GM21367 (cell line): ENCODE data around the gene CST3.
A peak's percentile ranks its signal among the peaks of the same experiment; 100 is the strongest.
"Not testable (repeated sequence)": the region's sequence is repeated elsewhere in the genome, so short reads cannot be mapped to it uniquely, and the experiment has no call there.

Experiments
- ATAC-seq: cut with Tn5 transposase; IDR thresholded peaks from one replicate; pipeline ENCODE4 v1.9.1; 2021; ENCODE audit not compliant: unreplicated experiment

CST3 gene, protein sequence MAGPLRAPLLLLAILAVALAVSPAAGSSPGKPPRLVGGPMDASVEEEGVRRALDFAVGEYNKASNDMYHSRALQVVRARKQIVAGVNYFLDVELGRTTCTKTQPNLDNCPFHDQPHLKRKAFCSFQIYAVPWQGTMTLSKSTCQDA

GRCh38 chr20:23637282-23638221, at the start of gene CST3:
TSS of gene CST3 (minus strand) at chr20:23637955. CDS start at chr20:23637862, 93 bp downstream.
- peak; percentile 55 for ATAC-seq

GRCh38 chr20:23686046-23686750, 48.4 kb upstream of the CST3 start:
- ATAC-seq, result no peak

DNA sequence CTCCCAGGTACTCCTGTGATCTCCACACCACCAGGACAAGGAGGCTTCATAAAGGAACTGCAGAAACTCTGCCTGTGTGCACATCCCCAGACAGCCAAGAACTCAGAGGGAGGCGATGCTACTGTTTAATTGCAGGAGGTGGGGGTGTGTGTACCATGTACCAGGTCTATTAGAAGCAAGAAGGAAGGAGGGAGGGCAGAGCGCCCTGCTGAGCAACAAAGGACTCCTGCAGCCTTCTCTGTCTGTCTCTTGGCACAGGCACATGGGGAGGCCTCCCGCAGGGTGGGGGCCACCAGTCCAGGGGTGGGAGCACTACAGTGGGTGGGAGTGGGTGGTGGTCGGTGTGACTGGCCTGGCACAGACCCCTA, 47.8 kb upstream of the CST3 start:
- ATAC-seq, result not testable (repeated sequence)

- no peak for ATAC-seq
Measured at GRCh38 chr20:23684261-23684660, 46.5 kb upstream of the CST3 start.

DNA sequence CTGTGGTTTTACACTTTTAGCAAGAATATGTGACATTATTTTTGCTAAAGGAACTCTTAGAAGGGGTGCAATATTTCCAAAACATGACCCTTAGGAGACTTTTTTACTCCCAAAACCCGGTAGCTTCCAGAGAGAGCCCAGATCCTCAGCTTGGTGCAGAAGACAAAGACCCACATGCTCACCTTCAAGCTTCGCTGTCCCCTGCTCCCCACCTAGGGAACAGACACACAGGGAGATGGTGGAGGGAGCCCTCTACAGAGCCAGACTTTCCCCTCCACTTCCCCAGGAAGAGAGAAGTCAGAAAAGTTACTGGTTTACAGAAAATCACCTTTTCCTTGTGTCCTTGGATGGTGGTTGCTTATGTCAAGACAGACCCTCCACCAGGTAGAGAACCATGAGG, 46.1 kb upstream of the CST3 start:
- ATAC-seq, result no peak

DNA sequence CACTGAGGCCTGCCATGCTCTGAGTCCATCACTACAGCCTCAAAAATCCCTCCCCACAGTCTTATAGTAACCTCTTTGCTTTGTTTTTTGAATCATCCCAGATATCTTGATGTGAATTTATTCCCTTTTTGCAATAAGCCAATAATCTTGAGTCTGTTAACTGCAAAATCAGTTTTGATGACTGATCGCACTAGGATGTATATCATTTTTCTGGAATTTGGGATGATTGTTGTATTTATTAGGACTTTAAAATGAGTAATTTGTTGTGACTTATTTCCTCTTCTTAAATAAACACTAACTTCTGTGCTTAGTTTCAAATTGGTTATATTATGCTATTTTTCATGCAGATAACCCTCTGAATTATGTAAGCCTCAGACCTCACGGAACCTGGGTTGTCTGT, 45.5 kb upstream of the CST3 start:
- ATAC-seq, result no peak

DNA sequence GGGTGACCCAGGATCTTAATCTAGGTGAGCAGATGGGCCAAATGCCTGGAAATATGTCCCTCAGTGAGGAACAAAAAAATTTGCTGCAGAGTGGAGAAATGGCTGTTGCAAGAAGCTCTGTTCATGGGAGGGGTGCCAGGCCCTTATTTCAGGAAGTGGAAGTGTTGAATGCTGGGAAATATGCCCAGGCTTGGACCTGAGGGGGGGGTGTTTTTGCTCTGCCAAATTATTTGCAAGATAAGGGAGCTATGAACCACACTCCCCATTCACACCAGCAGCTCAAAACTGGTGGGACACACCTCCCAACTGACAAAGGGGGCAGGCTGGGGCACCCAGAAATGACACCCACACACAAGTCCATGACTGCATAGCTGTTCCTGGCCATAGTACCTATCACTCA, 42.4 kb upstream of the CST3 start:
- no peak for ATAC-seq

DNA sequence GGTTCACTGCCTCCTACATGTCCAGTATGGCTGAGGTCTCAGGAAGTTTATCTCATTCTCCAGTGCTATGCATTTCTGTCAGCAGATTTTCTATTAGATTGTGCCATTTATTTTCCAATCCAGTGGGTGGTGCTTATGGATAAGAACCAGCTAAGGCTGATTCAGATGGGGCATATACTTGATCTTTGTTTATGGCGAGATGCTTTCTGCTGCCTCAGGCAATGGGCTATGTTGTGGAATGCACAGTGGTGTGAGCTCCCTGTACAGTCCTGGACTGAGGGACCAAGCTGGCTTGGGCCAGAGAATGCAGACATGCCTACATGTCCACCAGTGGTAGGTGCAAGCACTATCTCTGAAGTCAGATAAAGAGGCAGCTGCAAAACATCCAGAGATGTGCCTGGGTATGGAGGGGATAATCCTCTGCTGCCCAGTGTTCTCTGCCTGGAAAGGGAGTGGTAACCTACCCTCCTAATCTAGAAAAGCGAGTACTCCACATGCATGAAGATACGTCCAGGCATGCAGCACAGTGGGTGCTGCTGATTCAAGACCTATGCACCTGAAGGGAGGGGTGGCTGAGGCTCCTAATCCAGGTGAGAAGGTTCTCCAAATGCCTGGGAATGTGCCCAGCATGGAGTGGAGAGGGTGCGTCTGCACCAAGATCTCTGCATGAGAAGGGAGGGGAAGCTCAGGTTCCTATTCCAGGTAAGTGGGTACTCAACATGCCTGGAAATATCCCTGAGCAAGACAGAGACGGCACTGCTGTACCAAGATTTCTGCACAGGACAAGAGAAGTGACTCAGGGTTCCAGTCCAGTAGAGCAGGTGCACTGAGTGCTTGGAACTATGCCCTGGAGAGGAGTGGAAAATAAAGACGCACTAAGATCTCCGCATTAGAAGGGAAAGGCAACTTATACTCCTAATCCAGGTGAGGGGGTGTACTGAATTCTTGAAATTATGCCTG, 41.7 kb upstream of the CST3 start:
- no peak for ATAC-seq

DNA sequence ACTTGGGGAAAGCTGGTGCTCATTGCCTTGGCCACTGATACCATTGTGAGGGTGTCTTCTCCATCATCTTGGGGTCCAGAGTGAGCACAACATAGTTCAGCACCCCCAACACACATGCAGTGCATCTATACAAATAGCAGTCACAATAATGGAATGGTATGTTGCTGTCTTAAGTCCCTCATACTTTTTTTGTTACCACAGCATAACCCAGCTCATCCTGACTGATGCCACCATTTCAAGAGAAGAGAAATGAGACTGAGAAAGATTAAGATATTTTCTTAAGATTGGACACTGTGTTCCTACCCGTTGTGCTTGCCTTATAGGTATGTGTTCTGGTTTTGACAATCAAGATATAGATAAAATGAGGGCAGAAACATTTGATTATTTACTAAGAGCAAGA, 35.5 kb upstream of the CST3 start:
- ATAC-seq, result no peak

- ATAC-seq, result no peak
Measured at GRCh38 chr20:23672158-23672557, 34.4 kb upstream of the CST3 start.

DNA sequence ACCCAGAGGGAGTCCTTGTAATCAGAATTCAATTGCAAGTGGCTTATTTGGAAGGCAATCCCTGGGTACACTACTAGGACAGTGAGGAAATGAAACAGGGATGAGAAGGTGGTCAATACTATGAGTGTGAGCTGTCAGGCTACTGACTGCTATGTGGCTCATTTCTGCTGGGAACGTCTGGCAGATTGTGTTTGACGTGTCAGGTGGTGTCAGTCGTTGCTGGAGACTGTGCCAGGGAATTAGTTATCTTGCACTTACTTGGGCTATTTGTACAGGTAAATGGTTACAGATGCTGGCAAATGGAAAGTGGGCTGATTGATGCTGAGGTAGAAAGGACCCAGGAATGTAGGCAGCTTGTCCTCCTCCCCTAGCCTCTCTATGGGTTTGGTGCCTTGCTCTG, 33.7 kb upstream of the CST3 start:
- ATAC-seq, result no peak

- ATAC-seq, result no peak
Measured at GRCh38 chr20:23670361-23670760, 32.6 kb upstream of the CST3 start.

DNA sequence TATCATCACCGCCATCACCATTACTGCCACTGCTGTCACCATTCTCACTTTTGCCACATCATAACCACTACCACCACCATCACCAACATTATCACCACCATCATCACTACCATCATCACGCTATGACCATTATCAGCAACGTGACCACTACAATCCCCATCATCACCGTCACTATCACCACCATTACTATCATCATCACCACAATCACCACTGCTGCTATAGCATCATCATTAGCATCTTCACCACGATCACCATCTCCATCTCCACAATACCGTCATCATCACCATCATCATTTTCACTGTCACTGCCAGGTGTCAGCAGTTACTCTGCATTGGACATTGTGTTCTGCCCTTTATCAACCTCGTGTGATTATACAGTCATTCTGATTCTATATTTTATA, 32.1 kb upstream of the CST3 start:
- ATAC-seq, result no peak

- ATAC-seq, result no peak
Measured at GRCh38 chr20:23669327-23669726, 31.6 kb upstream of the CST3 start.

DNA sequence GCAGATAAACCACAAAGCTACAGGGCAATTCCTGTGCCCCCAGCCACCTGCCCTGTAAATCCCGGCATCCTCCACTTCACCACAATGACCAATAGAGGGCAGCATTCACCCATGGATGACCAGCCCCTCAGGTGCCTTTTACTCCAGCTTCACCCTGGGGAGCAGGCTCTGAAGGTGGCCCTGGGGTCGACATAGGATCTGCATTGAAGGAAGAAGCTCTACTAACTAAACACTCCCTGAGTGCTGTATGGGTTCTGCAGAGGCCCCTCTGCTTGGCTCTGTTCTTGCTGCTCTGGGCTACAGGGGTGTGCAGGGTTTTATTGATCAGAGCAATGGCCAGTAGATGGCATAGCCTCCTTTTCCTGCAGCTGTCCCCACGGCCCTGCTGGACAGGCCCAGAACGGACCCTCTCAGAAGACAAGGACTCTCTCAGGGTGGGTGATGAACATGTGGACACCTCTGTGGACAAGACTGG, 30.8 kb upstream of the CST3 start:
- no peak for ATAC-seq

- ATAC-seq, result no peak
Measured at GRCh38 chr20:23667666-23668065, 29.9 kb upstream of the CST3 start.

DNA sequence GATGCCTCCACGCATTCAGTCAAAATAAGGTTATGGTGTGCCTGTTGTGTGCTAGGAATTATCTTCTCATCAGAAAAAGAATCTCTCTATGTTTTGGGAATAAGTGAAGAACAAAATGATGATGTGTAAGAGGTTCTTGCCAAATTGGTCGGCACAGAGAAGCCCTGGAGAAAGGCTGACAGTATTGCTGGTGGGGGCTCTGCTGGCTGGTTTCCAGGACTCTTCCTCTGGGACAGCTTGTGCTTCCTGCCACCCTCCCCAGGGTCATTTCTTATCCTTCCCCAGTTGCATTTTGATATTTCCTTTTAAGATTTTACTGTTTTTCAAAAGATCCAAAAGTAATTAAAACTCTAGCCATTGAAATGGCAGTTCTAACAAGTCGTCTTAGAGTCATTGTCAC, 28.9 kb upstream of the CST3 start:
- no peak for ATAC-seq

- no peak for ATAC-seq
Measured at GRCh38 chr20:23666189-23666588, 28.4 kb upstream of the CST3 start.

- ATAC-seq, result no peak
Measured at GRCh38 chr20:23664954-23665353, 27.2 kb upstream of the CST3 start.

GRCh38 chr20:23664046-23664445, 26.3 kb upstream of the CST3 start:
- ATAC-seq, result not testable (repeated sequence)

DNA sequence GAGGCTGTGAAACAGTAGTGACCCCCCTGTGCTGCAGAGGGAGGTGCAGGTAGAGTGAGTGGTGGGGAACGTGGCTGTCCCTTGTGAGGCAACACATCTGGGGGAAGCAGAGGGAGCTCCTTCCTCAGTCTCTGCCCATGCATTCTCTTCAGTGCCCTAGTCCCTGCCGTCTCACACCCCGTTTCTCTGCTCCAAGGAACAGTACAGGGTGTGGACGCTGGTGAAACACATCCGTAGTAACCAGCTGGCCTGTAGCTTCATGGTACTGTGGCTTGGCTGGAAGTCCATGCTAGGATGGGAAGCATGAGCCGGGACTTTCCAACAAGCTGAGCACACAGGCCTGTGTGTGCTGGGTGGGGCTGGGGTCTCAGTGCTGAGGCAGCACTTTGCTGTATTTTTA, 25.4 kb upstream of the CST3 start:
- ATAC-seq, result no peak
